HG03460 (cell line): ENCODE measurements around the gene PARP2.
"Not testable (repeated sequence)": the region's sequence is repeated elsewhere in the genome, so short reads cannot be mapped to it uniquely, and the experiment has no call there.

Experiments used
- ATAC-seq: cut with Tn5 transposase; IDR thresholded peaks from one replicate; pipeline ENCODE4 v1.9.1; 2021; ENCODE audit not compliant: unreplicated experiment

PARP2 gene

DNA sequence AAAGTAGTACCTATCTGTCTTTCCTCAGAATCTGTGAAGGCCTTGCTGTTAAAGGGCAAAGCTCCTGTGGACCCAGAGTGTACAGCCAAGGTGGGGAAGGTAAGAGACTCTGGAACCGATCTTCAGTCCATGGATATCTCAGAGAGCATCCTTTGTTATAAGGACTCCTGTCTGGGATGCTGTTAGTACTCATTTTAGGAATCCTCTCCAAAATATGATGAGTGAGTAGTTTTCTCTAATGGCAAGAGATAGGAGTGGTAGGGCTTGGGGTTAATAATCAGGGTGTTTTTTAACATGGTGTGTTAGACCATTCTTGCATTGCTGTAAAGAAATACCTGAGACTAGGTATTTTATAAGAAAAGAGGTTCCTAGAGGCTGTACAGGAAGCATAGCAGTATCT is 1.9 kb downstream of the PARP2 start:
- no peak for ATAC-seq

DNA sequence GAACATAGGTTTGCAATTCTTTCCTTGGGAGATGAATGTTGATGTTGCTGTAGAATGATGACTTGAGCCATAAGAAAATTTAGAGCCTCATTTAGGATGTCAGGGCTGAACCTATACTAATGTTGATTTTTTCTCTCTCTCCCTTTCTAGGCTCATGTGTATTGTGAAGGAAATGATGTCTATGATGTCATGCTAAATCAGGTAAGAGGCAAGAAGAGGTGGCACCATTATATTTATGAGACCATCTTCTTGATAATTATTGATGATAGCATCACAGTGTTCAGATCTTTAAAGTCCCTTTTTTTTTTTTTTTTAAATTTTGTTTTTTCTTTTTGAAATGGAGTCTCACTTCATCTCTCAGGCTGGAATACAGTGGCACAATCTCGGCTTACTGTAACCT is 3.3 kb downstream of the PARP2 start:
- ATAC-seq, result no peak

DNA sequence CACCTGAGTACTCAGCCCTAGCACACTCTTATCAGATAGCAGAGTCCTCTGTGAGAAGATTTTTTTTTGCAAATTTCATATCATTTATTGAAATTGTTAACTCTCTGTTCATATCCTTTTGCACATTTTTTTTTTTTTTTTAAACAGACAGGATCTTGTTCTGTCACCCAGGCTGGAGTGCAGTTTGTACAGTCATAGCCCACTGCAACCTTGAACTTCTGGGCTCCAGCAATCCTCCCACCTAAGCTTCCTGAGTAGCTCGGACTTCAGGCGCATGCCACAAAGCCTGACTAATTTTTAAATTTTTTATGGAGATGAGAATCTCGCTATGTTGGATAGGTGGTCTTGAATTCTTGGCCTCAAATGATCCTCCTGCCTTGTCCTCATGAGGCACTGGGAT is 4.3 kb downstream of the PARP2 start:
- no peak for ATAC-seq

DNA sequence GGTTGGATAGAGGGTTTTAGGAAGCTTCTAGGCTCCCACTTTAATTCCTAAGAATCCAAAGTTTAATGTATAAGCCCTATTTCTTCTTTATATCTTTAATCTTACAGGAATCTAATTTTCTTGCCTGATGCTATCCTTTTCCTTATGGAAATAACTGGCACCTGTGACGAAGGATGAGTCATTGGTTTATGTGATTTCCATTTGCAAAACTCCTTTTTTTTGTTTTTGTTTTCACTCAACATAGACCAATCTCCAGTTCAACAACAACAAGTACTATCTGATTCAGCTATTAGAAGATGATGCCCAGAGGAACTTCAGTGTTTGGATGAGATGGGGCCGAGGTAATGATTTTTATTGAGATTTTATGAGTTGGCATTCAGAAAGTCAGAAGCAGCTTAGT is 6.8 kb downstream of the PARP2 start:
- ATAC-seq, result no peak

DNA sequence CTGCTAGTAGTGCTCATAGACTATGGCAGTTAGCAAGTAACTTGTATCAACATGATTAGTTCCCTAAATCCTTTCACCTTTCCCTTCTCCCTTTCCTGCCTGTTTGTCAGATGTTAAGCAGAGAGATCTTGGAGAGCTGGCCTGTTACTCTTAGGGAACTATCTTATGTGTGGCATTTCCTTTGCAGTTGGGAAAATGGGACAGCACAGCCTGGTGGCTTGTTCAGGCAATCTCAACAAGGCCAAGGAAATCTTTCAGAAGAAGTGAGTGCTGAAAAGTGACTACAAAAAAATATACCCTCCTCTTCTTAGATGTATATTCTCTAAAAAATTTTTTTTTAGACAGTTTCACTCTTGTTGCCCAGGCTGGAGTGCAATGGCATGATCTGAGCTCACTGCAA is 7.4 kb downstream of the PARP2 start:
- ATAC-seq, result no peak

DNA sequence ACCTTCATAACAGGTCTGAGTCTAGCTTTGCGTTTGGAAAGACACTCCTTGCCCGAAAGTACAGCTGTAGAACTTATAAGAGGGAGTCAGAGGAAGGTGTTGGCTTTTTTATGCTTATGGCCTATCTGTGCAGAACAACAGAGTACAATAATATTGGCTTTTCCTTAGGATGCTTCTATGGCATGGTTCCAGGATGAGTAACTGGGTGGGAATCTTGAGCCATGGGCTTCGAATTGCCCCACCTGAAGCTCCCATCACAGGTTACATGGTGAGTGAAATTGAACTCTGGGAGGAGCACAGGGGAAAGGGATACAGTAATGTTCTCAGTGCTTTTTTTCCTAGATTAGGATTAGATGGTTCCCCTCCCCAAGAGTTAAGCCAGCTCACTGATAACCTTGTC is 13.0 kb downstream of the PARP2 start:
- ATAC-seq, result no peak

DNA sequence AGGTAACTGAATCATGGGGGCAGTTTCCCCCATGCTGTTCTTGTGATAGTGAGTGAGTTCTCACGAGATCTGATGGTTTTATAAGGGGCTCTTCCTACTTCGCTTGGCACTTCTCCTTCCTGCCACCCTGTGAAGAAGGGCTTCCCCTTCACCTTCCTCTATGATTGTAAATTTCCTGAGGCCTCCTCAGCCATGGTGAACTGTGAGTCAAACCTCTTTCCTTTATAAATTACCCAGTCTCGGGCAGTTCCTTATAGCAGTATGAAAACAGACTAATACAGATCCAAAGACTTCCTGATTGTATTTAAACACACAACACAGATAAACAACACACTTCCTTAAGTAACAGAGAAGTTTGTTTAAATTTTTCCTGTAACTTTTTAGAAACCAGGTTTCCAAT is 15.0 kb downstream of the PARP2 start:
- ATAC-seq, result not testable (repeated sequence)

DNA sequence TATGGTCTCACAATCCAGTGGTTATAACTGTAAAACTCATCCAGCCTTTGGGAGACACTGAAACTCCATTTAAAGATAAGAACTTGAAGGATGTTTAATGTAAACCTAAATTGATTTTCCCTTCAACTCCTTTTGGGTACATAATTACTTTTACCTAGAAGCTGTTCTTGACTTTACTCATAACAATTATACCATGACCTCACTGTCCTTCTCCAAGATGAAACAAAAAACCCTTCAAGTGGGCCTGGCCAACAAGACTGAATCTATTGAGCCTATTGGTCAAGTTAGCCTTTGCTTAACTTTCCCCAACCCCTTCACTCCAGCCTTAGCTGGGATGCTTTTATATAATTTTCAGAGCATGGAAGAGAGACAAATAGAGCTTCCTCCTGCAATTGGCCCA is 22.5 kb downstream of the PARP2 start:
- no peak for ATAC-seq

DNA sequence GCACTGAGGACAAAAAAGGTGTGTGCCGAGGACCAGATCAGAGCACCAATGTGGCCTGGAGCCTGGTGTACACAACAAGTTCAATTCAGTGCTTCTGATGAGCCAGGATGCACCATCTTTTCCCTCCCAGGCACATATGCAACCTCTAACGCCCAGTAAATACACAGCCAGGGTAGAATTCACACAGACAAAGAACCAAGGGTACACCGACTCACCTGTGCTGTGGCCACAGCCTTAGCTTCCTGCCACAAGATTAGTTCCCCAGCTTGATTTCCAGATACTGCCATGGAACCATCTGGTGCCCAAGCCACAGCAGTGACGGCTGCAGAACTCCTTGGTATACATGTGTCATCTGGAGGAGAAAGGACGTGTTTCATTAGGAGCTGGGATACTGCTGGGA is 29.4 kb downstream of the PARP2 start:
- no peak for ATAC-seq

DNA sequence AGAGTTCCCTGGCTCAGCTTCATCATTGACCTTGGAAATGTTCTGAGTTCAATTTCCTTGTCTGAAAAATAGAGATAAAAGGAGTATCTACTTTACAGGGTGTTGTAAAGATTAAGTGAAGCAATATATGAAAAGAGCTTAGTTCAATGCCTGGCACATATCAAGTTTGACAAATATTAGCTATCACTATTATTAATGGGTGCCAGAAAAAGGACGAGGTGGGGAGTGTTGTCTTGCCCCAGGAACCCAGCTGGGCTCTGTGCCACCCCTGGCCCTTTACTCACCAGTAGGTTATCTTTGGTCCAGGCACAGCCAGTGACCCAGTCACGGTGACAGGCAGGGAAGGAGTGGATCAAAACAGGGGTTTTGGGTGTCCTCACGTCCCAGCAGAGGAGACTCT is 32.0 kb downstream of the PARP2 start:
- ATAC-seq, result no peak

DNA sequence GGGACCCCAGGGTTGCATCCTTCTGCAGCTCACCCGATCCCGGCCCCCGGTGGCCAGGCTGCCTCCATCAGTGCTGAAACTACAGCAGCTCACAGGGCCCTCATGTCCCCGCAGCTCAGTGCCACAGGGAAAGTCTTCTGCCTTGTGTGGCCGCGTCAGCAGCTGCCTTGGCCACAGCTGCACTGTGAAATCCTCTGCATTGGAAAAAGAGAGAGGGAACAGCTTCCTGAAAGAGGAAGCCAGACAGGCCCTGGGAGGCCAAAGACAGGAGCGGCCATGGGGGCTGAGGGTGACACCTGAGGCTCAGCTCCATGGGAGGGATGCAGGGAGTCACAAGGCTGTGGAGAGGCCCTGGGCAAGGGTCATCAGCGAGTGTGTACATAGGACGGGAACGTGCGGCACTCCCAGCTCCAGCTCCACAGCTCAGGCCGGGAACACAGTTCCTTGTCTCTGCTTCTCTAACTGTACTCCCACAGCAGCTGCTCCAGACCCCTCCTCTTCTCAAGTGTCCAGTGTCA is 32.7 kb downstream of the PARP2 start:
- ATAC-seq, result no peak

DNA sequence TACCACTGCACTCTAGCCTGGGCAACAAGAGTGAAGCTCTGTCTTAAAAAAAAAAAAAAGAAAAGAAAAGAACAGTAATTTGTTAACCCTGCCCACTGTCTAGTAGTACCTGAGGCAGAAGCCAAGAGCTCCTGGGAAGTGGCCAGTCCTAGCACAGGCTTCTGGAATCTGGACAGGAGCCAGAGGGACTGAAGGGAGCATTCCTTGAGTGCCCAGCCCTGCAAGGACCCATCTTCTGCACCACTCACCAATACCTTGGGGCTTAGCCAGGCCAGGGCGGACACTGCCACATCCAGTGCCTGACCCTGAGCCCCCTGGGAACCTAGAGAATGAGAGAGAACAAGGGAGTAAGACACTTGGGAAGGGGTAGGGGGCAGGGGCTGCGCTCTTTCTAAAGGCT is 33.7 kb downstream of the PARP2 start:
- no peak for ATAC-seq

DNA sequence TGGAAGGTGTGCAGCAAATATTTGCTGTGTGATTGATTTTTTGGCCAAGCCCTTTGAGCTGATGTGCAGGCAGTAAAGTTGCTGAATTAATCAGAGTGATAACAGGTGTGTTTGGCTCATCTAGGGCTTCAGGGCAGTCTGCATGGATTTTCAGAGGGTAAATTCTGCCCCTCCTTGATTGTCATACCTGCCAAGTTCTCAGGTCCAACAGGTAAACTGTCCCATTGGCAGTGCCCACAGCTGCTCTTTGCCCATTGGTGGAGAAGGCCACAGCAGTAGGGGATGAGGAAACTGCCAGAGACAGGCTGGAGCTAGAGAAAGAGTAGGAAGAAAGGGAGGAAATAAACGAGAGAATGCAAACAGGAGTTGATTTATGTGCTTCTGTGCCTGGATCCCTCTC is 36.3 kb downstream of the PARP2 start:
- ATAC-seq, result no peak

DNA sequence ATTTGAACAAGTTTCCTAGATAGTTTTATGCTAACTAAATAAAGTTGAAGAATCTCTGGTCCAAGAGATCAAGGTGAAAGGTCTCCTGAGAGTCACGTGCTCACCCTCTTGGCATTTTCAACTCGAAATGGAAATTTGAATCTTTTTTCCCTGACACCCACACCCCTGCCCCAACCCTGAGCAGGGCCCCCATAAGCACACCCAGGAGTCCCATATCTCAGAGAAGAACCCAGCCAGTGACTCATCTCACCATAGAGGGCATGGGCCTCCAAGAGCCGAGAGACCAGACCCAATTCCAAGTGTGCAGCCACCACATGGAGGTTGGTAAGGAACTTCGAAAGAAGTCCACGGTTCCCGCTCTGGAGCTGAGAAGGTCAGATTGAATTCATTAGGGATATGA is 37.2 kb downstream of the PARP2 start:
- ATAC-seq, result no peak

DNA sequence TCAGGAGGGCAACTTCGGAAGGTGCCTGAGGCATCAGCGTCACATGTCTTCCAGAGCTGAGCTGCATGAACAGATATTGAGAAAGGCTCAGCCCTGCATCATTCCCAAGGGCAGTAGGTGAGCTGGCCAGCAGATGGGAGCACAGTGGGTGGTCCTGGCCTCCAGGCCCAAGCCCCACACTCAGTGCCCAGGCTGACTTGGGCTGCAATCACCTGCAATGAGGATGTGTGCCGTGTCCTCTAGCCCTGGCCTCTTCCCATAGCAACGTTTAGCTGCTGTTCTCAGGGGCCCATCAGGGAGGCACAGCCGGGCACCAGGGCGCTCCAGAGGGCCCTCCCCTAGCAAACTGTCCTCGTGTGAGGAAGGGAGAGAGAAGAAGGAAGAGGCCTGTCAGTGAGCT is 37.9 kb downstream of the PARP2 start:
- no peak for ATAC-seq

DNA sequence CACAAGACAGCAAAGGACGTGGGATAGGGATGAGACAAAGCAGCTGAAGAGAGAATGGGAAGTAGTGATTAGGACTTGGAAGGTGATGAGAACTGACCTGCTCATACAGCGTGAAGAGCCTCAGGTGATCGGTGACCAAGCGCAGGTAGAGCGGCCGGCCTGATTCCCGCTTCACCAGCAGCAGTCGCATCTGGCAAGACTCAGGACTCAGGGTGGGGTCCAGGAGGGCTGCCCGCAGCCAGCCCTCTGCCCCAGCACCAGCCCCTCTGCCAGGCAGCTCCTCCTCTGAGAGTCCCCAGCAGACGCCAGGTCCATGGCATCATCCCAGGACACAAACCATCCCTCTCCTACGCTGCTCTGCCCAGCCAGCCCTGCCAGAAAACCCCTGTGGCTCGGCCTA is 39.1 kb downstream of the PARP2 start:
- ATAC-seq, result no peak

DNA sequence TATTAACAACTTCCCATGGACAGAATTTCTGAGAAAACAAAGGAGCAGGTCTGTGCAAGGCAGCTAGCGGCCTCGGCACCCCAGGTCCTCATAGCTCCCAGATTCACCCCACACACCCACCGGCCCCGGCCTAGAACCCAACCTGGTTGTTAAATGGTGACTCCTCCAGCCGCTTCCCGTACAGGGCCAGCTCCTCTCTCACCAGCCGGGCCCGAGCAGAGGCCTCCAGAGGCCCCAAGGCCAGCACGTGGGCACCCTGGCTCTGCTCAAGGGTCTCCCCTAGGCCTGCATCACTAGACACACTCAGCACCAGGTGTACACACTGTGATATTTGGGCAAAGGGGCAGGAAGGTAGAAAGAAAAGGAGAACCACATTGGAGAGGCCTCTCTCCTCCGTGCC is 39.6 kb downstream of the PARP2 start:
- no peak for ATAC-seq

DNA sequence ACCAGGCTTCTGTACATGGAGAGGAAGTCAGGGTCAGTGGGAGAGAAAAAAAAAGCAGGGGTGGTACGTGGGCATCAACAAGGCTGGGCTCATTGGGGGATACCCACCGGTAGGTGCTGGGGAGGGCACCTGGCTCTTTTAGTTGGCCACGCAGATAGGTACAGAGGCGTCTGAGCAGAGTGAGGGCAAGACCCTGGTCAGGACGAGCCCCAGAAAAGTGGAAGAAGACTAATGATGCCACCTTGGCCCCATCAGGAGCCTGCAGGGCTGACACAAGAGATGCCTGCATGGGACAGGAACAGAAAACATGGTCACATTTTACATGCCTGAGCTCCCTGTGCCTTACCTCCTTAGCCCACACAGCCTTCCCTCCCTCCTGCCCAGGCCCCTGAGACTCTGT is 40.2 kb downstream of the PARP2 start:
- no peak for ATAC-seq

DNA sequence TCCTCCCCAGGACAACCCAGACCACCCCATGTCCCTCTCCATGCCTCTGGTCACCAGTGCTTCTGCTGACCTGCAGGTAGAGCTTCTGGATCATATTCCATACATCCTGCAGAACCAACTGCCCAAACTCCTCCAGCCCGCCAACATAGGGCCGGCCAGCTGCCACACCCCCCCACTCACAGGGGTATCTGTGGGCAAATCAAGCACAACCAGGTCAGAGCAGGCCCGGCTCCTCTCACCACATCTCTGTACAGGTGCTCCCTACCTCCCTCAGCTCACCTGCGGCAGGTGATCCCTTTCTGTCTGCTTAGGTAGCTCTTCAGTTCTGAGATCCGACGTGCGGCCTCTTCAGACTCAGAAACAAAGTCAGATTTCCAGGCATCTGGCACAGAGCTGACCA is 40.9 kb downstream of the PARP2 start:
- no peak for ATAC-seq

DNA sequence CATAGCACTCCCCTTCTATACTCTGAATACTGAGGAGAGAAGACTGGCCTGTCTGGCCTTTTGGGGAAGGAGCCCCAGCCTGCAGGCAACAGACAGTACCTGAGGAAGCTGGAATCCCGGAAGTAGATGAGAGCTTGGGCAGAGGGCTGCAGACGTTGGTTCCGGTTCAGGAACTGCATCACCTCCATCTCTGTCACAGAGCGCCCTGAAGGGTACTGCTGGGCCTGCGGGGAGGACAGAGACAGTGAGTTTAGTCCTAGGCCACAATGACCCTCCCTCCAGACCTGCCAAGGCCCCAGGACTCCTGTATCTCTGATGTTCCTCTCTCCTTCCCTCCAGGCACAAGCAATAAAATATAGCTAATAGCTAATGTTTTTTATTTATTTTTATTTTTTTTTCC is 41.5 kb downstream of the PARP2 start:
- ATAC-seq, result no peak

DNA sequence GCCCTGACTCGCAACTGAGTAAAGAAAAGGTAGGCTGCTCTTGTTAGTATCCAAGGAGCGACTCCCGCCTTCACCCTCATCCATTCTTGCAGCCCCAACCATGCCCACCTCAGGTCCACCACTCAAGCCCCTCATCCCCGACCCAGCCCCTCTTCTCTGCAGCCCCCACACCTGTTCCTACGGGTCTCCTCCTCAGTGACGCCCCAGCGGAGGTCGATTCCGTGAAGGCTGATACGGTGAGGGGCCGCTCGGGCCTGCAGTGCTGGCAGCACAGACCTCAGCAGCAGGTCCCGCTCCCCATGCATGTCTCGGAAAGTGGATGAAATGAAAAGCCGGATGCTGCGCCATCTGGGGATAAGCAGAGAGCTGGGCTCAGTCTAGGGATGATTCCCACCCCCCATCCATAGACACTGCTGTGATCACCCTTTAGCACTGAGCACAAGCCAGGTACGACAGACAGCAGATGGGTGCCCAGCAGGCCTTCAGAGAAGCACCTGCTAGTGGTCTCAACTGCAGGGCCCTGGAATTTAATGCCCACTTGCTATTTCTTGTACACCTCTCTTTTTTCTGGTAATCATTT is 42.9 kb downstream of the PARP2 start:
- no peak for ATAC-seq

DNA sequence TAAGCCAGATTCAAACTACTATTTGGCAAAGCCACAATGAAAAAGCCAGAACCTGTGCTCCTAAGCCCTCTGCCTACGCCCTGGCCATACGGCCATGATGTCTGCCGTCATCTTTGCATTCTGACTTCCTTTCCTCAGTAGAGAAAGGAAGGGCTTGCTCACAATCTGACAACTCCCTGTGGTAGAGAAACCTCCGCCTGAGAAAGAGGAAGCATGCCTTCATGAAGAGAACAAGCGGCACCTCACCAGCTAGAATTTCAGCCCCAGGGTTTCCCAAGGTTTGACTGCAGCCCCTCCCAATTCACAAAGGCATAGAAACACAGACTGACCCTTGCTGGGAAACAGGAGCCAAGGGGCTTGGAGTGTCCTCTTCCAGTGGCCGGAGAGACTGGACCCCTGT is 44.1 kb downstream of the PARP2 start:
- no peak for ATAC-seq

DNA sequence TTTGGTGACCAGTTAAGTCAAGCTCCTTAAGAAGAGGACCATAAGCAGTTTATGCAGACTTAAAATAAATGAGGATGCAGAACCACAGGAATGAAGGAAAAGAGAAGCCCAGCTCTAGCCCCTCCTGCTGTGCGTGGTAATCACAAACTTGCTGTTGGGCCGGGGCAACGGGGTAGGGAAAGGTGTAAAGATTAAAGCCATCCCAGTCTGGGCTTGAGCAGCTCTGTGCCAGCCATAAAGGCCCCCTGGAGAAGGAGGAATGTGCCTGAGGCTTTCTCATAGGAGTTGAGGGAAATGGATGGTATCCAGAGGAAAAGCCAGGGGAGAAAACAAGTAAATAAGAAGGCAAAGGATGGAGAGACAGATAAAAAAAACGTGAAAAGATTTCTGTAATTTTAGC is 44.7 kb downstream of the PARP2 start:
- no peak for ATAC-seq

DNA sequence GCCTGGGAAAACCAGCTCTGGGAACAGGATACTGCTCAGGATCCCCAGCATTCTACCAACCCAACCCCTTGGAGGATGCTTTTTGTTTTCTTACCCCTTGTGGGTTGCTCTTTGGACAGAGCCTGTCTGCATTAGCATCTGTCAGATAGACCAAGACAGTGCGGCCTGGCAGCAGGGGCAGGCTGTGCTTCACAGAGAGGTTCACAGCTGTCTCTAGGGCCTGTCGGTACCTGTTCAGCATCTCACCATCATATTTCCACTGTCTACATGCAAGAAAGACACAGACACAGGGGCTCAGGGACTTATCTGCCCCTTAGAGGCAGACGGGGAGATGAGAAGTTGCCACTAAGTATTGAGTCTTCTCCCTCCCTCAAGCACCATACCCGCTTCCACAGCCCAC is 48.1 kb downstream of the PARP2 start:
- no peak for ATAC-seq
